Right lobe of liver (tissue), 4 donors: ENCODE results near the gene ARHGAP12.

Source experiments
- CTCF ChIP-seq, 4 donors: fragments of 200-600 bp in 3 of 4; fragments of 450-650 bp in 1 of 4; IDR thresholded peaks; one replicate each; pipeline versions ENCODE4 v1.5.1 to v1.8.0; 2016 to 2022; ENCODE audit warnings: antibody characterized with exemption in 4 of 4, mild to moderate bottlenecking in 2 of 4
- POLR2A ChIP-seq: fragments of 450-650 bp; IDR thresholded peaks from one replicate; pipeline ENCODE4 v1.6.1; 2017; ENCODE audit warnings: antibody characterized with exemption, mild to moderate bottlenecking
- donor health status: DM: no; HTN: no; CAD: no.
- donor health status: DM: no; HTN: no; CAD: no.
- donor health status: DM: no; HTN: yes; CAD: no.

GRCh38 chr10:31905586-31905985, 23.0 kb downstream of the ARHGAP12 start:
- no peak for TF ChIP-seq CTCF (IDR thresholded peaks at IDR 0.05)
- TF ChIP-seq POLR2A: no peak
